Measurements from ENCODE around the gene ZER1. TPM values are rescaled to one million over a fixed set of nuclear protein-coding genes. Genes with fewer than 3 reads are reported as not detected.

Gene ZER1
- total and polyA plus RNA-seq, 2 of the 4 experiments (the other 2 are of a cell fraction): 7.7 to 34.9 TPM

DNA sequence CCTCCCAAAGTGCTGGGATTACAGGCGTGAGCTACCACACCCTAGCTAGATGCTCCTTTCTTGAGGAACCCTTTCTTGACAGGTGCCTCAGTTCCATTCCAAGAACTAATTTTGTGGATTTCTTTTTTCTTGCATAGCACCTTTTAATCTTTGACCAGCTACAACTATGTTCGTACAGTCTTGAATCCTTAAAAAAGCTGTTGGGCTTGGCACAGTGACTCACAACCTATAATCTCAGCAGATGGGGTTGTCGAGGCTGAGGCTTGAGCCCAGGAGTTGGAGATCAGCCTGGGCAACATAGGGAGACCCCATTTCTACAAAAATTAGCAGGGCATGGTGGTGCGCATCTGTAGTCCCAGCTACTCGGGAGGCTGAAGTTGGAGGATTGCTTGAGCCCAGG is 1.3 kb upstream of the ZER1 start:
- Histone ChIP-seq H4K91ac (ENCODE audit: insufficient read depth, low read depth, low read length) (no peak overlapping the region), H3K9me3 (ENCODE audit: control insufficient read depth, insufficient read depth, low read length) (peaks cover 2% of the 10 kb centered on the region; the same call in 1 of the 2 replicates), H4K8ac (ENCODE audit: low read depth in 2 of 2, low read length in 2 of 2) (peak overlapping the region in 1 of 2 experiments; percentile 96; a peak in 2 of 4 replicates), H3K4ac (ENCODE audit: low read depth, low read length) (no peak overlapping the region), H3K79me1 (ENCODE audit: low read depth in 1 of 2, low read length in 2 of 2) (peaks cover 14 to 42% of the 10 kb centered on the region in 2 experiments), H3K23ac (ENCODE audit: low read depth, low read length) (no peak overlapping the region), H3K14ac (replicated peaks; ENCODE audit: low read depth, low read length) (no peak overlapping the region), H3K9me1 (ENCODE audit: insufficient read depth, low read length) (peaks cover 7% of the 10 kb centered on the region; the same call in 1 of the 2 replicates), H4K20me1 (ENCODE audit: insufficient read depth, low read length) (peaks cover 3% of the 10 kb centered on the region; the same call in 1 of the 2 replicates), H3K27ac (ENCODE audit: insufficient read depth, low read length) (no peak overlapping the region), H4K5ac (ENCODE audit: low read depth, low read length) (no peak overlapping the region), H2BK5ac (ENCODE audit: low read depth, low read length, poor library complexity, severe bottlenecking) (no peak overlapping the region), H3K4me2 (ENCODE audit: low read depth, low read length) (no peak overlapping the region), H2AFZ (replicated peaks; ENCODE audit: low read length, poor library complexity) (no peak overlapping the region), H2BK20ac (ENCODE audit: low read depth, low read length) (no peak overlapping the region), H3K36me3 (ENCODE audit: control insufficient read depth, insufficient read depth, low read length) (no peaks in the 10 kb centered on the region), H3K27me3 (ENCODE audit: control insufficient read depth, insufficient read depth, low read length) (no peaks in the 10 kb centered on the region), H3K9ac (ENCODE audit: low read depth, low read length) (no peak overlapping the region), H2AK9ac (replicated peaks; ENCODE audit: low read depth, low read length, poor library complexity) (no peak overlapping the region), H2BK120ac (ENCODE audit: low read depth, low read length) (no peak overlapping the region), H3K4me3 (ENCODE audit: insufficient read depth, low read depth, low read length) (no peak overlapping the region), H3K56ac (ENCODE audit: extremely low read depth, insufficient read depth, low read length) (no peak overlapping the region), H2AK5ac (ENCODE audit: low read depth, low read length) (no peak overlapping the region), H2BK15ac (ENCODE audit: low read depth, low read length) (no peak overlapping the region), H3K4me1 (ENCODE audit: control insufficient read depth, insufficient read depth, low read length) (peaks cover 5% of the 10 kb centered on the region), H3K18ac (ENCODE audit: low read depth, low read length) (no peak overlapping the region)
- intact Hi-C loops (cut with micrococcal nuclease) (no loop called here), dilution Hi-C loops (cut with HindIII; ENCODE audit: low sequenced_read_pairs, unreplicated experiment) (no loop called here), in situ Hi-C loops (cut with MboI; ENCODE audit: low sequenced_read_pairs) (no loop called here)
- DNase-seq (no peak), ATAC-seq (ENCODE audit: low read depth) (no peak)
- no TSS peak for BruUV-seq (replicated peaks)
- POLR2A ChIA-PET (ENCODE audit: unreplicated experiment): no interaction called here
- TF ChIP-seq, protein P1, sequence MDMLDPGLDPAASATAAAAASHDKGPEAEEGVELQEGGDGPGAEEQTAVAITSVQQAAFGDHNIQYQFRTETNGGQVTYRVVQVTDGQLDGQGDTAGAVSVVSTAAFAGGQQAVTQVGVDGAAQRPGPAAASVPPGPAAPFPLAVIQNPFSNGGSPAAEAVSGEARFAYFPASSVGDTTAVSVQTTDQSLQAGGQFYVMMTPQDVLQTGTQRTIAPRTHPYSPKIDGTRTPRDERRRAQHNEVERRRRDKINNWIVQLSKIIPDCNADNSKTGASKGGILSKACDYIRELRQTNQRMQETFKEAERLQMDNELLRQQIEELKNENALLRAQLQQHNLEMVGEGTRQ (IDR thresholded peaks at IDR 0.05; ENCODE audit: low read depth, low read length): no peak
- TF ChIP-seq CEBPB (IDR thresholded peaks at IDR 0.05; ENCODE audit: low read depth, low read length): no peak
- TF ChIP-seq MAFK (IDR thresholded peaks at IDR 0.05; ENCODE audit: low read depth, low read length): no peak
- TF ChIP-seq, protein P2, sequence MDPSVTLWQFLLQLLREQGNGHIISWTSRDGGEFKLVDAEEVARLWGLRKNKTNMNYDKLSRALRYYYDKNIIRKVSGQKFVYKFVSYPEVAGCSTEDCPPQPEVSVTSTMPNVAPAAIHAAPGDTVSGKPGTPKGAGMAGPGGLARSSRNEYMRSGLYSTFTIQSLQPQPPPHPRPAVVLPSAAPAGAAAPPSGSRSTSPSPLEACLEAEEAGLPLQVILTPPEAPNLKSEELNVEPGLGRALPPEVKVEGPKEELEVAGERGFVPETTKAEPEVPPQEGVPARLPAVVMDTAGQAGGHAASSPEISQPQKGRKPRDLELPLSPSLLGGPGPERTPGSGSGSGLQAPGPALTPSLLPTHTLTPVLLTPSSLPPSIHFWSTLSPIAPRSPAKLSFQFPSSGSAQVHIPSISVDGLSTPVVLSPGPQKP (IDR thresholded peaks at IDR 0.05; ENCODE audit: borderline replicate concordance, low read depth, low read length): no peak
- no peak for TF ChIP-seq RCOR1 (IDR thresholded peaks at IDR 0.05; ENCODE audit: insufficient replicate concordance, low read length)
- TF ChIP-seq MAZ (IDR thresholded peaks at IDR 0.05; ENCODE audit: borderline replicate concordance, low read depth, low read length): no peak
- TF ChIP-seq CHD1 (IDR thresholded peaks at IDR 0.05; ENCODE audit: low read depth, low read length): no peak
- TF ChIP-seq BHLHE40 (IDR thresholded peaks at IDR 0.05; ENCODE audit: low read depth, low read length): no peak
- TF ChIP-seq MXI1 (IDR thresholded peaks at IDR 0.05; ENCODE audit: borderline replicate concordance, low read depth, low read length): no peak
- TF ChIP-seq SMC3 (IDR thresholded peaks at IDR 0.05; ENCODE audit: low read depth, low read length): no peak
- TF ChIP-seq FOS (IDR thresholded peaks at IDR 0.05; ENCODE audit: low read depth, low read length): no peak
- no peak for TF ChIP-seq POLR2A (IDR thresholded peaks at IDR 0.05; ENCODE audit: low read depth, low read length)
- no peak for TF ChIP-seq RAD21 (IDR thresholded peaks at IDR 0.05; ENCODE audit: low read length)
- TF ChIP-seq, protein P3, sequence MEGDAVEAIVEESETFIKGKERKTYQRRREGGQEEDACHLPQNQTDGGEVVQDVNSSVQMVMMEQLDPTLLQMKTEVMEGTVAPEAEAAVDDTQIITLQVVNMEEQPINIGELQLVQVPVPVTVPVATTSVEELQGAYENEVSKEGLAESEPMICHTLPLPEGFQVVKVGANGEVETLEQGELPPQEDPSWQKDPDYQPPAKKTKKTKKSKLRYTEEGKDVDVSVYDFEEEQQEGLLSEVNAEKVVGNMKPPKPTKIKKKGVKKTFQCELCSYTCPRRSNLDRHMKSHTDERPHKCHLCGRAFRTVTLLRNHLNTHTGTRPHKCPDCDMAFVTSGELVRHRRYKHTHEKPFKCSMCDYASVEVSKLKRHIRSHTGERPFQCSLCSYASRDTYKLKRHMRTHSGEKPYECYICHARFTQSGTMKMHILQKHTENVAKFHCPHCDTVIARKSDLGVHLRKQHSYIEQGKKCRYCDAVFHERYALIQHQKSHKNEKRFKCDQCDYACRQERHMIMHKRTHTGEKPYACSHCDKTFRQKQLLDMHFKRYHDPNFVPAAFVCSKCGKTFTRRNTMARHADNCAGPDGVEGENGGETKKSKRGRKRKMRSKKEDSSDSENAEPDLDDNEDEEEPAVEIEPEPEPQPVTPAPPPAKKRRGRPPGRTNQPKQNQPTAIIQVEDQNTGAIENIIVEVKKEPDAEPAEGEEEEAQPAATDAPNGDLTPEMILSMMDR (conservative IDR thresholded peaks at IDR 0.05; ENCODE audit: low read depth, low read length): no peak
- CTCF ChIA-PET: interaction anchor here (1.8 kb wide), 1 partner anchor 9 kb away, joined by 4 read pairs; no protein-coding TSS in a partner anchor
- WGBS, 2 experiments (ENCODE audit: extremely low coverage in 2 of 2, insufficient read length in 1 of 2): 89% methylated on average over 3 of the region's 5 CpGs; no CpG with 5 or more reads in 1 of the 2 experiments
